ENCODE measurements around the gene ANKRD10.

DNA sequence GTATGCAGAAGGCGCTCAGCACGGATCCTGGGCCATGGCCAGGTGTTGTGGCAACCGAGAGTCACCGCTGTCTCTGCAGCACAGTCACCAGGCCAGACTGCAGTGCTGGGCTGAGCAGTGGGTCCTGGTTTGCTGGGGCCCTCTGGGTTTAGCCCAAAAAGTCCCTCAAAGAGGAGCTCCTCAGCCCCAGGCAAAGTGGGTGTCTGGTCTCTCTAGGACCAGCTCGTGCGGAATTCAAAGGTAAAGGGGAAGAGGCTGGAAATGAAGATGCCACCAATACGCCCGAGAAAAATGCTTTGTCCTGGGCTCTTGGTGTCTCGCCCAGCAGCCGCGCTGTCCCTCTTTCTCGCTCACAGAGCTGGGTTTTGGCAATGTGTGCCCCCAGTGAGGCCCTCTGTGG, 38.5 kb upstream of the ANKRD10 start:
- TF ChIP-seq, protein P1, sequence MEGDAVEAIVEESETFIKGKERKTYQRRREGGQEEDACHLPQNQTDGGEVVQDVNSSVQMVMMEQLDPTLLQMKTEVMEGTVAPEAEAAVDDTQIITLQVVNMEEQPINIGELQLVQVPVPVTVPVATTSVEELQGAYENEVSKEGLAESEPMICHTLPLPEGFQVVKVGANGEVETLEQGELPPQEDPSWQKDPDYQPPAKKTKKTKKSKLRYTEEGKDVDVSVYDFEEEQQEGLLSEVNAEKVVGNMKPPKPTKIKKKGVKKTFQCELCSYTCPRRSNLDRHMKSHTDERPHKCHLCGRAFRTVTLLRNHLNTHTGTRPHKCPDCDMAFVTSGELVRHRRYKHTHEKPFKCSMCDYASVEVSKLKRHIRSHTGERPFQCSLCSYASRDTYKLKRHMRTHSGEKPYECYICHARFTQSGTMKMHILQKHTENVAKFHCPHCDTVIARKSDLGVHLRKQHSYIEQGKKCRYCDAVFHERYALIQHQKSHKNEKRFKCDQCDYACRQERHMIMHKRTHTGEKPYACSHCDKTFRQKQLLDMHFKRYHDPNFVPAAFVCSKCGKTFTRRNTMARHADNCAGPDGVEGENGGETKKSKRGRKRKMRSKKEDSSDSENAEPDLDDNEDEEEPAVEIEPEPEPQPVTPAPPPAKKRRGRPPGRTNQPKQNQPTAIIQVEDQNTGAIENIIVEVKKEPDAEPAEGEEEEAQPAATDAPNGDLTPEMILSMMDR (IDR thresholded peaks at IDR 0.05), result no peak
- no peak for TF ChIP-seq POLR2A (IDR thresholded peaks at IDR 0.05)
- no peak for TF ChIP-seq POLR2AphosphoS5 (IDR thresholded peaks at IDR 0.05)
